MM.1S (cell line): Measurements from ENCODE around the gene IST1.

ENCODE experiments used
- DNase-seq: peaks from one replicate; pipeline ENCODE4 v3.0.0-alpha.2; 2015
- H2AFZ ChIP-seq: fragments of 300-600 bp; sonication (generic); 2 replicates; pipeline ENCODE4 v1.6.0; 2016; ENCODE audit warnings: antibody characterized with exemption, low read length
- H3F3A ChIP-seq: fragments of 300-600 bp; sonication (generic); 2 replicates; pipeline ENCODE4 v1.6.1; 2016; ENCODE audit warnings: mild to moderate bottlenecking, antibody characterized with exemption, low read length, moderate library complexity, mixed read lengths; ENCODE audit not compliant: insufficient read depth
- H3K27ac ChIP-seq: fragments of 300-600 bp; sonication (generic); 2 replicates; pipeline ENCODE4 v1.5.1; 2016; ENCODE audit warnings: mild to moderate bottlenecking, low read length
- H3K27me3 ChIP-seq: fragments of 300-600 bp; sonication (generic); replicated peaks from 2 replicates; pipeline ENCODE4 v1.6.0; 2016; ENCODE audit warnings: low read length; ENCODE audit not compliant: insufficient read depth
- H3K36me3 ChIP-seq: fragments of 300-600 bp; sonication (generic); replicated peaks from 2 replicates; pipeline ENCODE4 v1.6.1; 2016; ENCODE audit warnings: mild to moderate bottlenecking, low read length, mixed read lengths; ENCODE audit not compliant: insufficient read depth
- H3K4me1 ChIP-seq: fragments of 300-600 bp; sonication (generic); 2 replicates; pipeline ENCODE4 v1.6.1; 2016; ENCODE audit warnings: low read length, mixed read lengths
- H3K4me2 ChIP-seq: fragments of 300-600 bp; sonication (generic); 2 replicates; pipeline ENCODE4 v1.6.0; 2016; ENCODE audit warnings: low read depth, low read length
- H3K4me3 ChIP-seq: fragments of 300-600 bp; sonication (generic); 2 replicates; pipeline ENCODE4 v1.5.1; 2016; ENCODE audit warnings: low read length, mixed read lengths
- H3K79me2 ChIP-seq: fragments of 300-600 bp; sonication (generic); 2 replicates; pipeline ENCODE4 v1.6.1; 2016; ENCODE audit warnings: mixed run types, low read length, mixed read lengths
- H3K9ac ChIP-seq: fragments of 300-600 bp; sonication (generic); 2 replicates; pipeline ENCODE4 v1.6.1; 2016; ENCODE audit warnings: low read length, mixed read lengths
- H3K9me2 ChIP-seq: fragments of 300-600 bp; sonication (generic); replicated peaks from 2 replicates; pipeline ENCODE4 v1.6.1; 2016; ENCODE audit warnings: mild to moderate bottlenecking, low read length, mixed read lengths; ENCODE audit not compliant: insufficient read depth
- H3K9me3 ChIP-seq: fragments of 300-600 bp; sonication (generic); replicated peaks from 2 replicates; pipeline ENCODE4 v1.6.1; 2016; ENCODE audit warnings: mild to moderate bottlenecking, low read length, mixed read lengths; ENCODE audit not compliant: insufficient read depth
- H4K20me1 ChIP-seq: fragments of 300-600 bp; sonication (generic); 2 replicates; pipeline ENCODE4 v1.6.1; 2016; ENCODE audit warnings: mild to moderate bottlenecking, low read length, moderate library complexity, mixed read lengths; ENCODE audit not compliant: insufficient read depth
- CTCF ChIP-seq: fragments of 300-600 bp; sonication (generic); IDR thresholded peaks from 2 replicates; pipeline ENCODE4 v1.5.1; 2016; ENCODE audit warnings: antibody characterized with exemption, low read length, mixed read lengths
- EZH2 ChIP-seq: fragments of 300-600 bp; sonication (generic); optimal IDR thresholded peaks from 2 replicates; pipeline ENCODE3; 2017; ENCODE audit warnings: low read depth, mild to moderate bottlenecking, antibody characterized with exemption, low read length, mixed read lengths
- EZH2phosphoT487 ChIP-seq: fragments of 300-600 bp; sonication (generic); IDR thresholded peaks from 2 replicates; pipeline ENCODE4 v1.6.1; 2018; ENCODE audit warnings: antibody characterized with exemption, low read length

The IST1 gene

DNA sequence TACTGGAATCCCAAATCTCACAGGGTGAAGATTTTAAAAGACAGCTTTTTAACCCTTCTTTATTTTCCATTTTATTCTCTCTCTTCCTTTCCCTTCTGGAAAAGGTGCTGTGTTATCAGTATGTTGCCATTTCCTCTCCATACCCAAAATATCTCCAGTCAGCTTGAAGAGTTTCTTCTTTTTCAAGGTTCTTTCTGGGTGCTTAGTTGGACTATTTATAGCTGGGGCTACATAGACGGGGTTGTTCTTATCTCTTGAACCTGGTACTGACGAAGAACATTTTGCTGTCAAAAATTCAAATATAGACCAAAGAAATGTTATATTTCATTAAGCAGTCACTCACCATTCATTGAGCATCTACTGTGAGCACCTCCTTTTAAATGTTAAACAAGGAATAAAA, 48.6 kb downstream of the IST1 start:
- Histone ChIP-seq H3K9me3 (no peaks in the 10 kb centered on the region), H3K79me2 (no peaks in the 10 kb centered on the region), H2AFZ (no peak overlapping the region), H3K27ac (no peak overlapping the region; the same call in 1 of the 2 replicates), H3F3A (peaks cover 7% of the 10 kb centered on the region; the same call in 1 of the 2 replicates), H3K9ac (no peak overlapping the region), H4K20me1 (no peaks in the 10 kb centered on the region), H3K4me2 (peak overlapping the region; percentile 22), H3K36me3 (no peaks in the 10 kb centered on the region), H3K27me3 (no peaks in the 10 kb centered on the region), H3K4me1 (peaks cover 11% of the 10 kb centered on the region), H3K4me3 (no peak overlapping the region), H3K9me2 (no peaks in the 10 kb centered on the region)
- no peak for DNase-seq
- no peak for TF ChIP-seq EZH2phosphoT487
- no peak for TF ChIP-seq CTCF
- no peak for TF ChIP-seq EZH2

GRCh38 chr16:71945616-71946015, 50.3 kb downstream of the IST1 start:
- Histone ChIP-seq H4K20me1 (no peaks in the 10 kb centered on the region), H3K4me1 (peaks cover 11% of the 10 kb centered on the region), H3K36me3 (no peaks in the 10 kb centered on the region), H3K27me3 (no peaks in the 10 kb centered on the region), H3K79me2 (no peaks in the 10 kb centered on the region), H3K9me3 (no peaks in the 10 kb centered on the region), H3K9me2 (no peaks in the 10 kb centered on the region), H3K9ac (no peak overlapping the region), H3K27ac (no peak overlapping the region), H2AFZ (no peak overlapping the region), H3K4me3 (no peak overlapping the region), H3K4me2 (no peak overlapping the region), H3F3A (peaks cover 7% of the 10 kb centered on the region; the same call in 1 of the 2 replicates)
- TF ChIP-seq EZH2 (no peak), EZH2phosphoT487 (no peak), CTCF (no peak)
- DNase-seq: no peak

- H2AFZ ChIP-seq: 0 out of 2 replicates have a peak overlapping the region, but pooled peaks have one; percentile 16
- H3K27ac ChIP-seq: no peak overlapping the region
- no peak overlapping the region for H3K9ac ChIP-seq
- H3K36me3 ChIP-seq: no peaks in the 10 kb centered on the region
- no peak overlapping the region for H3K4me3 ChIP-seq
- H3K9me3 ChIP-seq: no peaks in the 10 kb centered on the region
- no peak for TF ChIP-seq EZH2
- TF ChIP-seq EZH2phosphoT487: no peak
- no peak for TF ChIP-seq CTCF
- peaks cover 49% of the 10 kb centered on the region for H3K4me1 ChIP-seq
- no peaks in the 10 kb centered on the region for H3K79me2 ChIP-seq
- H3F3A ChIP-seq: peaks cover 31% of the 10 kb centered on the region
- no peaks in the 10 kb centered on the region for H4K20me1 ChIP-seq
- H3K27me3 ChIP-seq: no peaks in the 10 kb centered on the region
- H3K9me2 ChIP-seq: no peaks in the 10 kb centered on the region
- no peak overlapping the region for H3K4me2 ChIP-seq
- no peak for DNase-seq
Observed at GRCh38 chr16:71952825-71953224, 57.5 kb downstream of the IST1 start.
